IPS-18c (cell line): ENCODE results near the gene FNDC3A.
"Not testable (repeated sequence)": the region's sequence is repeated elsewhere in the genome, so short reads cannot be mapped to it uniquely, and the experiment has no call there.

Source experiments
- H3K4me3 ChIP-seq: 2 replicates; pipeline ENCODE4 v1.7.0; 2013; ENCODE audit warnings: low read depth, mild to moderate bottlenecking, low read length, moderate library complexity; ENCODE audit not compliant: insufficient read depth
- H3K9me3 ChIP-seq: one replicate; pipeline ENCODE4 v1.6.1; 2013; ENCODE audit warnings: mild to moderate bottlenecking, low read length, moderate library complexity; ENCODE audit not compliant: control insufficient read depth, insufficient read depth

FNDC3A gene

DNA sequence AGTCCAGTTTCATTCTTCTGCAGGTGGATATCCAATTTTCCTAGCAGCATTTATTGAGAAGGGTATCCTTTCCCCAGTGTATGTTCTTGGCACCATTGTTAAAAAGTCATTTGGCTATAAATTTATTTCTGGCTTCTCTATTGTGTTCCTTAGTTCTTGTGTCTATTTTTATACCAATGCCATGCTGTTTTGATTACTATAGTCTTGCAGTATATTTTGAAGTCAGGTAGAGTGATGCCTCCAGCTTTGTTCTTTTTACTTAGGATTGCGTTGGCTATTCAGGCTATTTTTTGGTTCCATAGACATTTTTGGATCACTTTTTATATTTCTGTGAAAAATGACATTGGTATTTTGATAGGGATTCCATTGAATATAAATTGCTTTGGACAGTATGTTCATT, 172.7 kb downstream of the FNDC3A start:
- H3K9me3 ChIP-seq = no peaks in the 10 kb centered on the region

DNA sequence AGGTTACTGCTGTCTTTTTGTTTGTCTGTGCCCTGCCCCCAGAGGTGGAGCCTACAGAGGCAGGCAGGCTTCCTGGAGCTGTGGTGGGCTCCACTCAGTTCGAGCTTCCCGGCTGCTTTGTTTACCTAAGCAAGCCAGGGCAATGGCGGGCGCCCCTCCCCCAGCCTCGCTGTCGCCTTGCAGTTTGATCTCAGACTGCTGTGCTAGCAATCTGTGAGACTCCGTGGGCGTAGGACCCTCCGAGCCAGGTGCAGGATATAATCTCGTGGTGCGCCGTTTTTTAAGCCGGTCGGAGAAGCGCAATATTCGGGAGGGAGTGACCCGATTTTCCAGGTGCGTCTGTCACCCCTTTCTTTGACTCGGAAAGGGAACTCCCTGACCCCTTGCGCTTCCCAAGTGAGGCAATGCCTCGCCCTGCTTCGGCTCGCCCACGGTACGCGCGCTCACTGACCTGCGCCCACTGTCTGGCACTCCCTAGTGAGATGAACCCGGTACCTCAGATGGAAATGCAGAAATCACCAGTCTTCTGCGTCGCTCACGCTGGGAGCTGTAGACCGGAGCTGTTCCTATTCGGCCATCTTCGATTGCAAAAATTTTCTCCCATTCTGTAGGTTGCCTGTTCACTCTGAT, 182.4 kb downstream of the FNDC3A start:
- not testable (repeated sequence) for H3K9me3 ChIP-seq, H3K4me3 ChIP-seq

More for the DNA sequence above, 172.7 kb downstream of the FNDC3A start:
- H3K4me3 ChIP-seq = no peak overlapping the region

DNA sequence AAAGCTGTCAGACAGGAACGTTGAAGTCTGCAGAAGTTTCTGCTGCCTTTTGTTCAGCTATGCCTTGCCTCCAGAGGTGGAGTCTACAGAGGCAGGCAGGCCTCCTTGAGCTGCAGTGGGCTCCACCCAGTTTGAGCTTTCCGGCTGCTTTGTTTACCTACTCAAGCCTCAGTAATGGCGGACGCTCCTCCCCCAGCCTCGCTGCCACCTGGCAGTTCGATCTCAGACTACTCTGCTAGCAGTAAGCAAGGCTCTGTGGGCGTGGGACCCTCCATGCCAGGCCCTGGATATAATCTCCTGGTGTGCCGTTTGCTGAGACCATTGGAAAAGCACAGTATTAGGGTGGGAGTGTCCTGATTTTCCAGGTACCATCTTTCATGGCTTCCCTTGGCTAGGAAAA, 187.4 kb downstream of the FNDC3A start:
- not testable (repeated sequence) for H3K4me3 ChIP-seq, H3K9me3 ChIP-seq

DNA sequence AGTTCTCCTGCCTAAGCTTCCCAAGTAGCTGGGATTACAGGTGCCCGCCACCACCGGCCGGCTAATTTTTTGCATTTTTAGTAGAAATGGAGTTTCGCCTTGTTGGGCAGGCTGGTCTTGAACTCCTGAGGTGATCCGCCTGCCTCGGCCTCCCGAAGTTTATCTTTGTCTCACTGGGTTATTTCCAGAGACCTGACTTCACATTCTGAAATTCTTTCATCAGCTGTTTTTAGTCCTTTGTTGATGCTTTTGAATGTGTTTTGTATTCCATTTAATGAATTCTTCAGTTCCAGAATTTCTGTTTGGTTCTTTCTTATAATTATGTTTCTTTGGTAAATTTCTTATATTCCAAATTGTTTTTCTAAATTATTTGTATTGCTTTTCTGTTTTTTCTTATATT, 189.0 kb downstream of the FNDC3A start:
- Histone ChIP-seq H3K4me3 (no peak overlapping the region), H3K9me3 (peaks cover 7% of the 10 kb centered on the region)

DNA sequence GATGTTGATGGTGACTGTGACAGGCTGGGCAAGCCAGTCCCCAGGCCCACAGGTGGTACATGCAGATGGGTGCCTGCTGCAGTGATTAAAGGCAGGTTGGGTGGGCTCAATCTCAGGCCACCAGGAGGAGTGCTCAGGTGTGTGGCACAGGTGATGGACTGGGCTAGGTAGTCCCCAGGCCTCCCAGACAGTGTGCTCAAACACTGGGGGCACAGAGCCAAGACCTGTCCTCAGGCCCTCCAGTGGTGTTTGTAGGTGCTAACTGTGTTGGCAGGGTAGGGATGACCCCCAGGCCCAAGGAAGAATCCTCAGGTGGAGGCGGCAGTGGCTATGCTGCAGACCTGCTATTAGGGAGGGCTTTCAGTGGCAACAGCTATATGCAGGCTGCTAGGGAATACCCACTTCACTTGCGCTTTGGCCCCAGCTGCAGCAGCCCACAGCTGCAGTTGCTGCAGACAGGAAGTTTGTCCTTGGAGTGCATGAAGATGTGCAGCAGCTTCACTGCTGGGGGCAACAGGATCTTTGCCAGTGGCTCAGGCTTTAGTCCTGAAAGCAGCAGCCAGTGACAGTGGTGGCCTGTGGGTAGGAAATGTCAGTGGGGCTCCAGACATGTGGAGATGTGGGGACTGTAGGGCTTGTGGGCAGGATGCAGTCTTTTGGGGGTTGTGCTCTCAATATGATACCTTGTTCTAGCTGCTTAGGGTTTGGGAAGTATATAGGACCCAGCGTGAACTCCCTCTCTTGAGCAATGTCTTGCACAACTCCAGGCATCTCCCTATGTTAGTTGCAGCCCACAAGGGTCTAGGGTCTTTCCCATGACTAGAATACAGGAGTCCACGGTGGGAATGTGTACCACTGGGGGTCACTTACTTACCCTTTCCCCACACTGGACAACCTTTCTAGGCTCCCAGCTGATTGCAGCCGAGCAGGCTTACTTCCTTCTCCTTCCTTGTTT, 190.4 kb downstream of the FNDC3A start:
- no peak overlapping the region for H3K4me3 ChIP-seq
- peaks cover 7% of the 10 kb centered on the region for H3K9me3 ChIP-seq

DNA sequence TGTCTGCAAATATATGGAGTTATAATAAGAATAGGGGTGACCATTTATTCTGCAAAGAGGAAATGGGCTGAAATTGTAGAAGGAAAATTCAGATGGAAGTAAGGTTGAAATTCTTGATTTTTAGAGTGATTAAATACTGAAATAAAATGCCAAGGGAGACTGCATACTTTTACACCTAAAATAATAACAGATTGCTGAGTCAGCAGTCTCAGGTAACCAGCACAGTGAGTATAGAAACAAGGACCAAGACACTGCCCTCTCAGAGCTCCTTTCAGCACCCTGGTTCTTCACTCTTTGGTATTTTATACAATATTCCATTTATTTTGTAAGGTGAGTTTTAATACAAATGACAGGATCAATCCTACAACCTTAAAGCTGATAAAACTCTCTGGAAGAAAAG, 195.6 kb downstream of the FNDC3A start:
- no peak overlapping the region for H3K4me3 ChIP-seq
- no peaks in the 10 kb centered on the region for H3K9me3 ChIP-seq

DNA sequence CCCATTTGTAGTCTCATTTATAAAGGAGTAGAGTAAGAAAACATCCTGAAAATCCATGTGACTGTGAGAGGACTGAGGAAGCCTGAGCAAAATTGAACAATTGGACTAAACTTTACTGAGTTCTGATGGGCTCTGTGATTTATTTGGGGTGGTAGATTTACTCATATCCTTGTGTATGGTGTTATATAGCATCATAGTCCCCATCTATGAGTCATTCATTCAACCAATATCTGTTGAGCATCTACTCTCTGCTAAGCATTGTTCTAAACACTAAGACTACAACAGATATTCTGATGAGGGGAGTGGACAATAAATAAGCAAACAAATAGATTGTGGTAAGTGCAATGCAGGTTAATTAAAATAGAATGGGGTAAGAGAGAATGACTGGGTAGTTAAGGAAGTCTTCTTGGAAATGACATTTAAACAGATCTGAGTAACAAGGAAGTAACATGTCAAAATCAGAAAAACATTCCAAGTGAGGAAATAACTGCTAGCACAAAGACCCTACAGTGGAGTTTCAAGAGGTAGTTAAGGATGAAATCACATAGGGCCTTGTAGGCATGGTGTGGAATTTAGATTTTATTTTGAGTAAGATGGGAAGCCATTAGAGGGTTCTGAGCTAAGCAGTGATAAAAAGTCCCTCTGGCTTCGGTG, 208.1 kb downstream of the FNDC3A start:
- no peaks in the 10 kb centered on the region for H3K9me3 ChIP-seq

DNA sequence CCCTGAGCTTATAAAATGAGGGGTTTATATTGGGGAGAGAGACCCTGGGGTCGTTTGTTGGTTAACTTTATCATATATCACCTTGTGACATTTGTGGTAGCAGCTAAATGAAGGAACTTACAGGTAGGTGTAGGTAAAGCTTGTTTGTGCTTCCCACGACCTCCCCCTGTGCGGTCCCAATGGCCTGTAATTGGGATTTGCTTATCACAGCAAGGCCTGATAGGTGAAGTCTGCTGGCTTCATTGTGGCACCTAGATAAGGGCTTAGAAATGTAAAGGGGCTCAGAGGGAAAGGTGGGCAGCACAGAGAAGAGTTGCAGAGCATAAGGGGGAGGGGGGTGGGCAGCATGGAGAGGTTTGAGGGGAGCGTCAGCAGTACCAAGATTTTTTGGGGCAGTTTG, 208.9 kb downstream of the FNDC3A start:
- no peak overlapping the region for H3K4me3 ChIP-seq
- H3K9me3 ChIP-seq = no peaks in the 10 kb centered on the region

More for the DNA sequence above, 208.1 kb downstream of the FNDC3A start:
- H3K4me3 ChIP-seq = no peak overlapping the region

DNA sequence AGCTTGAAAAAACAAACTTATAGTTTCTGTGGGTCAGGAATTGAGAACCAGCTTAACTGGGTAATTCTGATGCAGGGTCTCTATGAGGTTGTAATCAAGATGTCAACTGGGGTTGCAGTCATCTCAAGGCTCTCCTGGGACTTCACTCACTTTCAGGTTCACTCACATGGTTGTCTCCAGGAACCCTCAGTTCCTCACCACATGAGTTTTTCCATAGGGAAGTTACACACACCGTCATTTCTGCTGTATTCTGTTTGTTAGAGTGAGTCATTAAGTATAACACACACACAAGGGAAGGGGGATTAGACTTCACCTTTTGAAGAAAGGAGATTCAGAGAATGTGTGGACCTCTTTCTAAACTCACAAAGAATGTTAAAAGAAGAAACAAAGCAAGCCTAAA, 209.6 kb downstream of the FNDC3A start:
- no peak overlapping the region for H3K4me3 ChIP-seq
- H3K9me3 ChIP-seq = no peaks in the 10 kb centered on the region

DNA sequence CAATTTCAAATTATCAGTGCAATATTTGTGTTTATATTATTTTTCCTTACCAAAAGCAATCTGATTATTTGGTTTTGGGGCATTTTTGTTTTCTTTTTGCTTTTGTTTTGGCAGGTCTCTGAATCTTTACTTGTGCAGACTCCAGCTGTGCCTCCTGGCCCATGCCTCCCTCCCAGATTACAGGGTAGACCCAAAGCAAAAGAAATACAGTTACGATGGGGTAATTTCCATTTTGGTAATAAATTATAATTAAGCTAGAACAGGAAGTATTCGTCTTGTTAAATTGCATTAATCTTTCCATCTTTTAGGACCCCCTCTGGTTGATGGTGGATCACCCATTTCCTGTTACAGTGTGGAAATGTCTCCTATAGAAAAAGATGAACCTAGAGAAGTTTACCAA, 215.2 kb downstream of the FNDC3A start:
- H3K9me3 ChIP-seq = no peaks in the 10 kb centered on the region
- no peak overlapping the region for H3K4me3 ChIP-seq

DNA sequence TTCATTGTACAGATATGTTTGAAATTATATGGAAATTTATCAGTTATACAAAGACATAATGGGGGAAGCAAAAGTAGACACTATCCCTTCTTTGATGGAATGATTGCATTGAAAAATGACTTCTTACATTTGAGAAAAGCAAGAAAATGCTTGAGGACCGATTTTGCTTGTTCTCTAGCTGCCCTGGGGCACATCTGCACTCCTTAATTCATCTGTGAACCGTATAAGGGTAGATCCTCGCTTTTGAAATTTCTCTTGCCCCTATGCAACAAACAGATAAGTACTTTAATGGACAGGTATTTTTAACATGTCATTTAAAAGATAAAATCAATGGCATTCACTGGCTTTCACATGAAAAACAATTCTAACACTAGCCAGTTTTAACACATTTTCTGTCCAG, 230.9 kb downstream of the FNDC3A start:
- no peak overlapping the region for H3K4me3 ChIP-seq

DNA sequence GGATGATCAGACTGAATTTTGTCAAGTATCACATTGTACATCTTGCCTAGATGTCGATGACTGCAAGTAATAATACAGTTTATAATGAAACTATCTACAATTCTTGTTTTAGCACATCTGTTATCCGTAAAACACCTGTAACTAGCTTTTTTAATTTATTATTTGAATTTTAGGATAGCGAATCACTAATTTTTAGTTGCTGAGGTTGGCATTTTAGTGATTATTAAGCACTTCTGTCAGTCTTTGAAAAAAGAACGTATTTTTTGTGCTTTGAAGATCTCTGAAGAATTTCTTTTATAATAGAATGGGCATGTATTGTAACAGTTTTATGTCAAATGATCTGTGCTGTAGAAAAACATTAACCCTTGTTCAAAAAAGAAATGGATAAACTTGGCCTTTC, 232.9 kb downstream of the FNDC3A start:
- Histone ChIP-seq H3K4me3 (no peak overlapping the region), H3K9me3 (no peaks in the 10 kb centered on the region)

More for the DNA sequence above, 230.9 kb downstream of the FNDC3A start:
- H3K9me3 ChIP-seq = no peaks in the 10 kb centered on the region

DNA sequence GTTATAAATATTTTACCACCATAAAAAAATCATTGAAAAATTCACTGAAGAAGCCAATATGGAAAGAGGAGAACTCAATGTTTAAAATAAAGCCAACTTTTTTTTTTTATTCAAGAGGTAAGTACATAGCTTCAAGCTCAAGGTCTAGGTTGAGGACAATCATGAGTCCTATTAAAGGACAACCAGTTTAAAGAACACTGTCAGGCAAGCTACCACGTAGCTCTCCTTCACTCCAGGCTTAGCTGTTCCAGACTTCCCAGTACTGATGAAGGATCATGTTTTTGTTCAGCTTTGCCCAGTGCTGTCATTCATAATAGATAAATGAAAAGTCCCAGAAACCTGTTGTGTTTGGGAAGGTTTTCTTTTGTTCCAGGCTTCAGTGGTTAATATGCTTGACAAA, 234.4 kb downstream of the FNDC3A start:
- H3K9me3 ChIP-seq = no peaks in the 10 kb centered on the region

DNA sequence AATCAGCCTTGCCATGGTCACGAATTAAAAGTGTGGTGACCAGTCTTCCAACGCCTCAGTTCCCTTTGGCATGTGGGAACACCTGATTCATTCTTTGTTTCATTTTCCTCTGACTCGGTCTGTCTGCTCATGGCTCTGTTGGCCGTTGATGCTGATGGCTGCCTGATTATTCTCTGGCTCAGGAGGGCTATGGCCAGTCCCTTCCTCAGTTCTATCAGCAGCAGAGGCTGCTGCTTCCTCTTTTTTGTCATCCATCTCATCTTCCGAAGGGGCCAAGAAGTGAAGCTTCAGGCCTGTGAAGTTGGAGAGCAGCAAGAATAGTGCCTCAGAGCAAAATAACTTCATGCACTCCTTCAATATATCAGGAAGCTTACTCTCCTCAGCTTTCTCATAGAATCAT, 235.0 kb downstream of the FNDC3A start:
- no peaks in the 10 kb centered on the region for H3K9me3 ChIP-seq
- H3K4me3 ChIP-seq = no peak overlapping the region

More for the DNA sequence above, 234.4 kb downstream of the FNDC3A start:
- no peak overlapping the region for H3K4me3 ChIP-seq

DNA sequence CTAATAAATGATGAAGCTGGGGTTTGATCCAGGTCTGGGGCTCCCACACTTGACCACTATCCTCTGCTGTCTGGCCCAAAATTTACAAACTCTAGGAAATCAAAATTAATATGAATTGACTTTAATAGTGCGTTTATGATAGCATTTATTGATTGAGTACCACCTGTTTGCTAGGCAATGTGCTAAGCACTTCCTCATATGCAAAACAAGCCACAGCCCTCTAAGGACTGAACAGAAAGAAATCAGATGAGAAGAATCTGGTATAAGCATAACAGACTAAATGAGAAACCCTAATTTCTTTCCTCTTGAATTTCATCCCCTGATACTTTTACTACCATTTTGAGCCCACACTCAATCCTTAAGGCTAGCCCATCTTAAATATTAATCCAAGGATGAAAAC, 237.8 kb downstream of the FNDC3A start:
- no peaks in the 10 kb centered on the region for H3K9me3 ChIP-seq
- H3K4me3 ChIP-seq = no peak overlapping the region

DNA sequence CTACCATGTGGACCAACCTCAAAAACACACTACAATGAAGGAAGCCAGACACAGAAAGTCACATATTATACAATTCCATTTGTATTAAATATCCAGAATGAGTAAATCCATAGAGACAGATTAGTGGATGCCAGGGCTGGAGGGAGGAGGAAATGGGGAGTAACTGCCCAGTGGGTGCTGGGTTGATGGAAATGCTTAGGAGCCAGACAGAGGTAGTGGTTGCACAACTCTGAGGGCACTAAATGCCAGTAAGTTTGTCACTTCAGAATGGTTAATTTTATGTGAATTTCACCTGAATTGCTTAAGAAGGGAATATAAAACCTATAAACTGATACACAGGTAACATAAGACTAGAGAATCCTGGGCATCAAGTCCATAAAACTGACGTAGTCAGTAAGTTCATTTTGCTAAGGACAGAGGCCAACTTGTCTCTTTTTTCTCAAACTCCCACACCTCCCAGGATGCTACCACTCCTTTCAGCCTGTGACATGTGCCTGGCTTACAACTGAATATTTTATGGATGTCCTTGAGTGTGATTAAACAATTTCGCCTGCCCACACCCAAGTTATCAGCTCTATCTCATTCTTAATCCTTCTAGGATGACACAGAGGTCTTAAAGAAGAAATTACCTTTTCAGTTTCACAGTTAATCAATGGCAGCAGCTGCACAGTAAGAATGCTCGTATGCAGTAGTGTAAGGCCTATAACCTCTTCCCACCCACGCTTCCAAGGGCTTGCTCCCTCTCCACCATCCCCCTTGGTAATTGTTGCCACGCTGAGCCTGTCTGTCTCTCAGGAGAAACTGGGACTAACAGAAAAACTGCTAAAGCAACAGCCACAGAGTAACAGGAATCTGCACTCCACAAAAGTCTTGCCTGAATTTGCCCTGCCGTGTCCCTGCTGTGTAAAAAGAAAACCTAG, 238.5 kb downstream of the FNDC3A start:
- no peaks in the 10 kb centered on the region for H3K9me3 ChIP-seq
- H3K4me3 ChIP-seq = no peak overlapping the region

DNA sequence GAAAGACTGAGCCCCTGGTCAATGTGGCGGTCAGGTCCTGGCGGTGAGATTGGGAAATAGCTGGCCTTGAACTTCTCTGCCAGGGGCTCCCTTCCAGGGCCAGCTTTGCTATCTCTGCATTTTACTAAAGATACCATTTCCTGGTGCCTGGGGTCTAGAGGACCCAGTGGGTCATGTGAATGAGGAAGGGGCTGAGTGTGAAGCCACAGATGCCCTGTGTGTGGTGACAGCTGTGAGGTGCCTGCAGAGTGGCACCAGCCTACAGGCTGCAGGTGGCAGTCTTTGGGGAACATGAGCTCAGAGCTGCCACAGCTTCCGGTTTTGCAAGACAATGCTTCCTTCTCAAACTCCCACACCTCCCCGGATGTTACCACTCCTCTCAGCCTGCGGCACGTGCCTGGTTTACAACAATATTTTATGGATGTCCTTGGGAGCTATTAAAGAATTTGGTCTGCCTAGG, 239.2 kb downstream of the FNDC3A start:
- H3K9me3 ChIP-seq = no peaks in the 10 kb centered on the region
- no peak overlapping the region for H3K4me3 ChIP-seq
